Astrocyte of the cerebellum (primary cell): ENCODE results near the gene SPIB.
"Not testable (repeated sequence)": the region's sequence is repeated elsewhere in the genome, so short reads cannot be mapped to it uniquely, and the experiment has no call there.

Experiments
- DNase-seq: peaks from one replicate; pipeline ENCODE4 v3.0.0-alpha.2; 2011; ENCODE audit warnings: low read depth
- H3K4me3 ChIP-seq: 2 replicates; pipeline ENCODE4 v1.5.1; 2011; ENCODE audit warnings: mild to moderate bottlenecking, low read depth, low read length, moderate library complexity
- CTCF ChIP-seq: IDR thresholded peaks from 2 replicates; pipeline ENCODE4 v1.5.1; 2012; ENCODE audit warnings: low read length, low read depth, moderate library complexity, mild to moderate bottlenecking; ENCODE audit errors: missing control alignments
- in situ Hi-C: cut with HindIII; loops from 2 replicates; pipeline ENCODE4 v1.10.0; 2017; ENCODE audit warnings: low sequenced_read_pairs

The SPIB gene

GRCh38 chr19:50437862-50438449 is 19.2 kb downstream of the SPIB start:
- no peak for DNase-seq
- H3K4me3 ChIP-seq = no peak overlapping the region
- in situ Hi-C loops = no loop called here
- TF ChIP-seq CTCF = no peak

GRCh38 chr19:50439130-50439529 is 20.4 kb downstream of the SPIB start:
- DNase-seq, in situ Hi-C loops, H3K4me3 ChIP-seq: not testable (repeated sequence)

GRCh38 chr19:50444059-50444458 is 25.3 kb downstream of the SPIB start:
- H3K4me3 ChIP-seq = no peak overlapping the region
- TF ChIP-seq CTCF = no peak
- DNase-seq = no peak
- in situ Hi-C loops = no loop called here

GRCh38 chr19:50447053-50447452 is 28.3 kb downstream of the SPIB start:
- TF ChIP-seq CTCF = no peak
- in situ Hi-C loops = no loop called here
- no peak overlapping the region for H3K4me3 ChIP-seq

GRCh38 chr19:50447750-50448149 is 29.0 kb downstream of the SPIB start:
- H3K4me3 ChIP-seq = no peak overlapping the region
- DNase-seq = no peak
- in situ Hi-C loops = no loop called here
- TF ChIP-seq CTCF = no peak

More at GRCh38 chr19:50447053-50447452, 28.3 kb downstream of the SPIB start:
- DNase-seq = no peak

GRCh38 chr19:50449236-50449899 is 30.6 kb downstream of the SPIB start:
- H3K4me3 ChIP-seq = no peak overlapping the region
- in situ Hi-C loops = no loop called here
- TF ChIP-seq CTCF = no peak
- no peak for DNase-seq
